CD4-positive, alpha-beta T cell treated with Interleukin-15 for 4 hours (primary cell): ENCODE results near the gene FARSA.
"Not testable (repeated sequence)": the region's sequence is repeated elsewhere in the genome, so short reads cannot be mapped to it uniquely, and the experiment has no call there.

Experiments
- DNase-seq: peaks from one replicate; pipeline ENCODE4 v3.0.0-alpha.2; 2020; ENCODE audit warnings: low spot score

Gene FARSA

DNA sequence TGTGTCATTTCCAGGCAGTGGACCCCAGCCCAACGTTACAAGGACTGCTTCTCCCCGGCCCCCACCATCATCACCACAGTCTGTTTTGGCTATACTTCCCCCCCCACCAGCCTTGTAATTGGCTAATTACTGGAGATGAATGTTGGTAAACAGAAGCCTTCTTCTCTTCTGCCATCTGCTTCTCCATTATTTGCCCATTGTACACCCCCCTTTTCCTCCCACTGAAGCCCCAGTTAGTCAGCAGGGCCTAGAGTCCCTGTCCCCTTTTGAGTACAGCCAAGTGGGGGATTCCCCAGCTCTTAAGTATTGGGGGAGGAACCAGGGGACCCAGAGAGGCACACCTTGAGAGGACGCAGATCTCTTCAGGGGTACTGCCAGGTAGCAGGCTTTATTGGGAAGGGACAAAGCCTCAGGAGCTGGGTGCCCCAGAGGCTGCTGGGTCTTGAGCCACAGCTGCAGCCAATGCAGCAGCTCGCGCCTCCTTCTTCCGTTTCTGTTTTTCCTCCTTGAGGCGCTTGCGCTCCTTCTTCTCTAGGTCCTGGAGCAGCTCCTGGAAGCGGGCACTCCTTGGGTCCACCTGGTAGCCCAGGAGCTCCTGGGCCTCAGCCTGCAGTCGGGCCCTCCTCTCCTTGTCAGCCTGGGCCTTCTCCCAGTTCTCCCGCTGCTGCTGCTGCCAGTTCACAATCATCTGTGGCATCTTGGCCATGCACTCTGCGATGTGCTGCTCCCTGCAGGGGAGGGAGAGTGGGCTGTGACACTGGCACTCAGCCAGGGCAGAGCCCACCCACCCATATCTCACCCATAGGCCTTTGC, 20.5 kb upstream of the FARSA start:
- no peak for DNase-seq

GRCh38 chr19:12953138-12953798, 19.8 kb upstream of the FARSA start:
- no peak for DNase-seq

DNA sequence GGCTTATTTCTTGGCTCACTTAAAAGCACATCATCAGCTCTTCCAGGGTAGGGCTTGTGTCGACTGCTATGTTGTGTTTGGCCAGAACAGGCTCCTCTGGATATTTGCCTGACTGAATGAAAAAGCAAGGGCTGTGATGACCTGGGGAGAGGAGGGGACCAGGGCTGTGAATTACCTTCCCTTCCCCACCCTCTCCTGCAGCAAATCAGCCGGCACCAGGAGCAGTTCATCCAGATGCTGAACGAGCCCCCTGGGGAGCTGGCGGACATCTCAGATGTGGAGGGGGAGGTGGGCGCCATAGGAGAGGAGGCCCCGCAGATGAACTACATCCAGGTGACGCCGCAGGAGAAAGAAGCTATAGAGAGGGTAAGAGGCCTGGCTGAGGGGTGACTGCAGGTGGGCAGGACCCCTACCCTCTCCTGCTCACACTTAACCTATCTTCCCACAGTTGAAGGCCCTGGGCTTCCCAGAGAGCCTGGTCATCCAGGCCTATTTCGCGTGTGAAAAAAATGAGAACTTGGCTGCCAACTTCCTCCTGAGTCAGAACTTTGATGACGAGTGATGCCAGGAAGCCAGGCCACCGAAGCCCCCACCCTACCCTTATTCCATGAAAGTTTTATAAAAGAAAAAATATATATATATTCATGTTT, 19.1 kb upstream of the FARSA start:
- DNase-seq: no peak

GRCh38 chr19:12952050-12952449, 18.5 kb upstream of the FARSA start:
- DNase-seq: not testable (repeated sequence)

DNA sequence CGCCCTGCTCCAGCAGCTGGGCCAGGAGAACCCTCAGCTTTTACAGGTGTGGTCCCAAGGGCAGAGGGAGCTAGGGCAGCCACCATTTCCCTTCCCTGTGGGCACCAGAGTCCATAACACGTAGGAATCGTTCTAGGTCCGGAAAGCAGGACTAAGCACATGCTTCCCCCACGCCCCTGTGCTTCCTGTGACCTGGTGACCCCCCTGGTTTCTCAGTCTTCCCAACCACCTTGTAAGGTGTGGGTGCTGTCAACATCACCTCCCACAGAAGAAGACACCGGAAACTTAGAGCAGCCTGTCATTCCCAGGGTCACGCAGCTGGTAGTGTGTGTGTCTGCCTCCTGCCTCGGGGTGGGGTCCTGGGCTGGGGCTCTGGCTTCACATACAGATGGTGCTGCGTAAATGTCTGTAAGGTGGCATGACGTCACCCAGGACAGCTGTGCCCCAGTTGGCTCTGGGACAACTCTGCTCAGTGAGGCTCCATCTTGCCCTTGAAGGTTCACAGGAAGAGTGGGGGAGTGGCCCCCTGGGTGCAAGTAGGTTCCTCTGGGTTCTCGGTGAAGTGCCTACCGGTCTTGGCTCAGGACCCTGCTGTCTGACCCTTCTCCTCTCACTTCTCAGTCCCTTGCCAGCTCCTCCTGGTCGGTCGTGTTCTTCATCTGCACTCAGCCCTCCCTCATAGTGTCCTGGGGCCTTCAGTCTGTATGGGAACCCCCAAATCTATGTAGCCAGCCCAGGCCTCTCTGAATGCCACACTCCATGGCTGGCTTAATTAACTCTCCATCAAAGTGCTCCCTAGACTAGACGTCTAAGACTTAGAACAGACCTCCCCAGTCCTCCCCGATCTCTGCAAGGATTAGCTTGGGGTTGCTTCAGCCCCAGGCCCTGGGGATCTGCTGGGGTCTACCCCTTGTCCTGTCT, 16.1 kb upstream of the FARSA start:
- DNase-seq: no peak

GRCh38 chr19:12948612-12949362, 15.3 kb upstream of the FARSA start:
- DNase-seq: no peak

GRCh38 chr19:12947702-12948611, 14.4 kb upstream of the FARSA start:
- no peak for DNase-seq

- DNase-seq: no peak
Measured at GRCh38 chr19:12946731-12947496, 13.4 kb upstream of the FARSA start.

DNA sequence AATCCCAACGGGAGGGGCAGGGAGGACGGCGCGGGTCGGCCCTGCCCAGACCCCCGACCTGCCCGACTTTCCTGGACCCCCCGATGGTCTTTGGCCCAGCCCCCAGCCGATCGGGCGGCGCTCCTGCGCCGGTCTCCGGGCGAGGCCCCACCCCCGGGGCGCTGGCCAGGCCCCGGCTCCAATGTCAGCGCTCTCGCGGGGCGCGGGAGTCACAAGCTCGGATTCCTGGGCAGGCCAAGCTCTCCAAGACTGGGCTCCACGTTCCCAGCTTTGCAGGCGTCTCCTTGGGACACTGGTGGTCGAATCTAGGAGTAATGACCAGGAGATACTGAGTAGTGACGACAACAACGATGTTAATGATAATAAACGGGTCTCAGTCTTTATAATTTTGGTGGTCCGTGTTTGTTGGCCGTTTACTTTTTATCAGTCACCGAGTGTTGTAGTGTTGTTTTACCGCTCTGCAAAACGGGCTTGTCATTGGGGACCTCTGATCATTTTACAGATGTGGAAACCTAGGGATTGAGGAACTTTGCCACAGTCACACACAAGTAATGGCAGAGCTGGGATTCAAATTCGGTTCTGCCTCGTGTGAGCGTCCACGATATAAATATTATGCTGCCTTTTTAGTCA, 12.7 kb upstream of the FARSA start:
- DNase-seq: peak; percentile 37

DNA sequence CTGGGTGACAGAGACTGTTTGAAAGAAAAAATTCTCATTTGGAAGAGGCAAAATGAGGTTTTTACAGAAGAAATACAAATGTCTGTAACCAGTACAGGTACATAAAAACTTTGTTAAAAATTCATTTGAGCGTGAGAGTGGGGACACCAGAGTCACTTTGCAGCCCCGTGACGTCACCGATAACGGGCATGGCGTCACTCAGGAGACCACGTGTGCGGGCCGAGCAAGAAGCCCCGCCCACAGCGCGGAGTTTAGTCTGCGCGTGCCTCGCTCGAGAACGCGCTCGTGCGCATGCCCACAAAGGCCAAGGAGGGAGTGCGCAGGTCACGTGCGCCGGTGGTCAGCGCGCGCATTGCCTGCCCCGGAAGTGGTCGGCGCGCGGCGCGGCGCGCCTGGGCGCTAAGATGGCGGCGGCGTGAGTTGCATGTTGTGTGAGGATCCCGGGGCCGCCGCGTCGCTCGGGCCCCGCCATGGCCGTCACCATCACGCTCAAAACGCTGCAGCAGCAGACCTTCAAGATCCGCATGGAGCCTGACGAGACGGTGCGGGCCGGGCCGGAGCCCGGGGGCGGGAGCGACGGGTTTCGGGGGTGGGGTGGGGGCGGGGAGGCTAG, 12.1 kb upstream of the FARSA start, which contains the start of gene RAD23A:
Gene RAD23A, plus strand, starts transcription at position 384 of the 613 bp plus-strand sequence. Its CDS starts 87 bp downstream, at position 471.
- peak; percentile 98 for DNase-seq

DNA sequence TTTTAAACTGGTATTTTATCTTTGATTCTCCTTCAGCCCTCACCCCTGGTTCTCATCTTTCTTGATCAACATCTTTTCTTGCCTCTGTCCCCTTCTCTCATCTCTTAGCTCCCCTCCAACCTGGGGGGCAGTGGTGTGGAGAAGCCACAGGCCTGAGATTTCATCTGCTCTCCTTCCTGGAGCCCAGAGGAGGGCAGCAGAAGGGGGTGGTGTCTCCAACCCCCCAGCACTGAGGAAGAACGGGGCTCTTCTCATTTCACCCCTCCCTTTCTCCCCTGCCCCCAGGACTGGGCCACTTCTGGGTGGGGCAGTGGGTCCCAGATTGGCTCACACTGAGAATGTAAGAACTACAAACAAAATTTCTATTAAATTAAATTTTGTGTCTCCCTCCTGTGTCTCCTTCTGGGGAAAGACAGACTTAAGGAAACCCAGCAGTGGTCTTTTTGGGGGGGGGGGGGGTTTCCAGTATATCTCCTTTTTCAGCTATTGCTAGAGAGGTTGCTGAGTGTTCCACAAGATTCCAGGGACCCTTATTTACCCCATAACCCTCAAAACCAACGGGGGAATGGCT, 10.7 kb upstream of the FARSA start:
- DNase-seq: no peak

GRCh38 chr19:12943437-12944044, 10.0 kb upstream of the FARSA start:
- no peak for DNase-seq

- DNase-seq: no peak
Measured at GRCh38 chr19:12940897-12941296, 7.4 kb upstream of the FARSA start.

GRCh38 chr19:12939975-12940423, 6.5 kb upstream of the FARSA start:
- no peak for DNase-seq

DNA sequence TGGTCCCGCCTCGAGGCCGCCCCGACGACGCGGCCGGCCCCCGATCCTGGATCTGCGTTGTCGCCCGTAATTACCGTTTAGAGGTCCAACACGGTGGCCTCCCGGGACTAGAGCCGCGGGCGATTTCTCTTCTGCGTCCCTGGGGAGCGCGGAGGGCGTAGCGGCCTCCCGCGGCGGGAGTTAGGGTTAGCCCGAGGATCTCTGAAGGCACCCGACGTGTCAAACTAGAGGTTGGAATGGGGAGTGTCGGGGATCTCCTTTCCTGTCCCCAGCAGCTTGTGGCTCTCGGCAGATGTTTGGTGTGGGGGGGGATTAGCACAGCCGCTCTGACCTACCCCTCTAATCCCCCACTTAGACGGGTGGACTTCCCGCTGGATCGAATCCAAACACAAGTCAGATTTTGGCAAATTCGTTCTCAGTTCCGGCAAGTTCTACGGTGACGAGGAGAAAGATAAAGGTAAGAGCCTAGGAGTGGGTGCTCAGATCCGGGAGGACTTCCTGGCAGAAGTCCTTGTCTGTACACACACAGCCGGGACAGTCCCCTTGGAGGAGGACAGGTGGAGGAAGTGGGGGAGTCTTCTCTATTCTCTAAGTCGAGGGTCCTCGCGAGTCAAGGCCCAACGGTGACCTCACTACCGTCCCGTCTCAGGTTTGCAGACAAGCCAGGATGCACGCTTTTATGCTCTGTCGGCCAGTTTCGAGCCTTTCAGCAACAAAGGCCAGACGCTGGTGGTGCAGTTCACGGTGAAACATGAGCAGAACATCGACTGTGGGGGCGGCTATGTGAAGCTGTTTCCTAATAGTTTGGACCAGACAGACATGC, 5.5 kb upstream of the FARSA start:
- DNase-seq: peak; percentile 31
